K562 (cell line): ENCODE data around the gene ASAH2. TPM values are rescaled to one million over a fixed set of nuclear protein-coding genes. Genes with fewer than 3 reads are reported as not detected.

Experiments used
- BACH1 ChIP-seq: fragments of 200-800 bp; sonication (Bioruptor generic); IDR thresholded peaks from 2 replicates; pipeline ENCODE4 v1.6.1; 2016; ENCODE audit warnings: missing genetic modification characterization, missing compliant biosample characterization
- CBFA2T3 ChIP-seq: fragments of 450-650 bp; IDR thresholded peaks from 2 replicates; pipeline ENCODE4 v1.6.1; 2017
- CTCF ChIP-seq, 3 experiments: IDR thresholded peaks in 2 of 3; conservative IDR thresholded peaks in 1 of 3; 2 replicates each; pipeline ENCODE4 v1.5.1; 2011 to 2012; ENCODE audit warnings: low read length in 3 of 3, mild to moderate bottlenecking in 3 of 3, control low read depth in 2 of 3, improper control_type of control experiment in 1 of 3, inconsistent platforms in 1 of 3, low read depth in 1 of 3, mixed read lengths in 1 of 3, moderate library complexity in 1 of 3; ENCODE audit not compliant: insufficient read depth in 2 of 3
- ESRRA ChIP-seq: fragments of 450-650 bp; IDR thresholded peaks from 2 replicates; pipeline ENCODE4 v1.6.1; 2014; ENCODE audit warnings: low read depth, mild to moderate bottlenecking, moderate library complexity, borderline replicate concordance
- ETV5 ChIP-seq: sonication (generic); formaldehyde crosslinking; IDR thresholded peaks from 2 replicates; pipeline ENCODE4 v1.4.0; 2020; ENCODE audit warnings: low read depth, mild to moderate bottlenecking, missing genetic modification reagents
- HMBOX1 ChIP-seq: sonication (generic); IDR thresholded peaks from 2 replicates; pipeline ENCODE4 v1.6.1; 2016
- NR2F6 ChIP-seq: fragments of 450-650 bp; formaldehyde crosslinking; IDR thresholded peaks from 2 replicates; pipeline ENCODE4 v1.4.0; 2020; ENCODE audit warnings: mild to moderate bottlenecking
- POLR2H ChIP-seq: IDR thresholded peaks from 2 replicates; pipeline ENCODE4 v1.6.1; 2016; ENCODE audit warnings: missing genetic modification characterization, low read depth, mild to moderate bottlenecking, control low read depth, missing compliant biosample characterization, moderate library complexity
- REST ChIP-seq, 2 experiments: fragments of 450-650 bp; formaldehyde crosslinking in 1 of 2; IDR thresholded peaks; 2 replicates each; pipeline versions ENCODE4 v1.4.0 to v1.6.1; 2014 to 2020; ENCODE audit warnings: mild to moderate bottlenecking in 2 of 2, borderline replicate concordance in 1 of 2, low read depth in 1 of 2
- SAFB ChIP-seq: fragments of 200-400 bp; formaldehyde crosslinking; IDR thresholded peaks from 2 replicates; pipeline ENCODE4 v1.6.1; 2017; ENCODE audit warnings: low read depth, low read length, borderline replicate concordance
- SMARCC2 ChIP-seq: fragments of 450-650 bp; IDR thresholded peaks from 2 replicates; pipeline ENCODE4 v1.6.1; 2017; ENCODE audit warnings: antibody characterized with exemption, moderate library complexity, mild to moderate bottlenecking, low read depth
- STAT6 ChIP-seq: sonication (generic); formaldehyde crosslinking; IDR thresholded peaks from 2 replicates; pipeline ENCODE4 v1.8.1; 2023; ENCODE audit warnings: mild to moderate bottlenecking, missing genetic modification reagents
- TBL1XR1 ChIP-seq, 2 experiments: IDR thresholded peaks; 2 replicates each; pipeline ENCODE4 v1.6.1; 2012; ENCODE audit warnings: improper control_type of control experiment in 2 of 2, low read length in 2 of 2, mild to moderate bottlenecking in 1 of 2
- polyA plus RNA-seq, 8 experiments: library from polyadenylated mRNA; depleted of rRNA in 4 of 8; stranded (reverse) in 5 of 8; unstranded in 3 of 8; fragments of >200 nt; fragmentation: Nextera tagmentation in 2 of 8; fragmentation: Illumina TruSeq in 1 of 8; extraction: Ambion mirVana in 2 of 8; extraction: Trizol in 1 of 8; gene quantifications; 2 replicates each; pipeline versions ENCODE4 v1.2.1 to v1.2.3, GENCODE V29; 2011 to 2014; ENCODE audit warnings: inconsistent platforms in 1 of 8, missing spikeins in 1 of 8
- total RNA-seq, 7 experiments: library from RNA; depleted of rRNA in 6 of 7; stranded (reverse); fragments of >200 nt in 6 of 7; fragmentation: Illumina TruSeq in 2 of 7; extraction: Trizol in 2 of 7; gene quantifications; 2 replicates each; pipeline versions ENCODE4 v1.2.1 to v1.2.3, GENCODE V29; 2011 to 2021; ENCODE audit warnings: low replicate concordance in 1 of 7

Gene ASAH2
- total and polyA plus RNA-seq, 9 of the 15 experiments (the other 6 are each of a cell fraction or from before 2014, with no cell fraction given): 2.5 to 12.0 (median 8.5) TPM

GRCh38 chr10:50275650-50276235, 24.4 kb upstream of the ASAH2 start (continued):
- TF ChIP-seq BACH1: no peak
- 0 out of 2 replicates have a peak, but pooled peaks have one; percentile 31 for TF ChIP-seq CBFA2T3
- 0 out of 2 replicates have a peak, but pooled peaks have one; percentile 11 for TF ChIP-seq ESRRA
- peak; percentile 85 for TF ChIP-seq SMARCC2
- 0 out of 2 replicates have a peak, but pooled peaks have one; percentile 23 for TF ChIP-seq SAFB
- TF ChIP-seq STAT6 (CRISPR knock-in tag): 0 out of 2 replicates have a peak, but pooled peaks have one; percentile 46
- peak; percentile 18; the same call in 1 of the 2 replicates for TF ChIP-seq HMBOX1
- no peak for TF ChIP-seq NR2F6
- TF ChIP-seq REST (IDR thresholded peaks at IDR 0.05; ENCODE audit: borderline replicate concordance): peak; percentile 78; the same call in 1 of the 2 replicates
- TF ChIP-seq REST (CRISPR knock-in tag; IDR thresholded peaks at IDR 0.05; ENCODE audit: low read depth): no peak
- peak; percentile 86 to 94 (median 93) for TF ChIP-seq CTCF (IDR thresholded peaks at IDR 0.05 in 2 of 3, conservative IDR thresholded peaks at IDR 0.05 in 1 of 3; ENCODE audit: insufficient read depth in 2 of 3, low read depth in 1 of 3, low read length in 3 of 3)
- TF ChIP-seq TBL1XR1 (IDR thresholded peaks at IDR 0.05; ENCODE audit: low read length in 2 of 2): peak; percentile 17 to 65; a peak in 3 of 4 replicates
- TF ChIP-seq POLR2H (tag): no peak
- peak; percentile 55; the same call in 1 of the 2 replicates for TF ChIP-seq ETV5 (CRISPR knock-in tag)
